ENCODE measurements around the gene SLC16A2.

DNA sequence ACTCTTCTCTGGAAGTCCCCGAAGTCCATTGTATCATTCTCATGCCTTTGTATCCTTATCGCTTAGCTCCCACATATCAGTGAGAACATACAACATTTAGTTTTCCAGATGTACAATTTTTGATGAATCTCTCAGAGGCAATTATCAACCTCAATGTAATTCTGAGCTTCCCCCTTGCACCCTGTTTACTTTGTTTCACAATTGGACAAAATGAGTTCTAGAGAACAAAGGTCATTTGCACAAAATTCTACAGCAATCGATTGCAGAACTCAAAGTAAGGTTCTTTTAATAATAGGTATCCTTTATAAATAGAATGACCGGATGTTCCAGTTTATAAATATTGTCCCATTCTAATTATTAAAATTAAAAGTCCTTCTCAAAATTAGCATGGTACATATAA lies 79.3 kb downstream of the SLC16A2 start:
- TF ChIP-seq, protein P1, sequence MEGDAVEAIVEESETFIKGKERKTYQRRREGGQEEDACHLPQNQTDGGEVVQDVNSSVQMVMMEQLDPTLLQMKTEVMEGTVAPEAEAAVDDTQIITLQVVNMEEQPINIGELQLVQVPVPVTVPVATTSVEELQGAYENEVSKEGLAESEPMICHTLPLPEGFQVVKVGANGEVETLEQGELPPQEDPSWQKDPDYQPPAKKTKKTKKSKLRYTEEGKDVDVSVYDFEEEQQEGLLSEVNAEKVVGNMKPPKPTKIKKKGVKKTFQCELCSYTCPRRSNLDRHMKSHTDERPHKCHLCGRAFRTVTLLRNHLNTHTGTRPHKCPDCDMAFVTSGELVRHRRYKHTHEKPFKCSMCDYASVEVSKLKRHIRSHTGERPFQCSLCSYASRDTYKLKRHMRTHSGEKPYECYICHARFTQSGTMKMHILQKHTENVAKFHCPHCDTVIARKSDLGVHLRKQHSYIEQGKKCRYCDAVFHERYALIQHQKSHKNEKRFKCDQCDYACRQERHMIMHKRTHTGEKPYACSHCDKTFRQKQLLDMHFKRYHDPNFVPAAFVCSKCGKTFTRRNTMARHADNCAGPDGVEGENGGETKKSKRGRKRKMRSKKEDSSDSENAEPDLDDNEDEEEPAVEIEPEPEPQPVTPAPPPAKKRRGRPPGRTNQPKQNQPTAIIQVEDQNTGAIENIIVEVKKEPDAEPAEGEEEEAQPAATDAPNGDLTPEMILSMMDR (IDR thresholded peaks at IDR 0.05 in 2 of 3, conservative IDR thresholded peaks at IDR 0.05 in 1 of 3; ENCODE audit: borderline replicate concordance in 1 of 3, insufficient read depth in 1 of 3, low read depth in 2 of 3, low read length in 2 of 3) = no peak
- TF ChIP-seq EZH2 (IDR thresholded peaks at IDR 0.05) (no peak), CEBPB (IDR thresholded peaks at IDR 0.05; ENCODE audit: low read depth) (no peak)

All from HCT116 (cell line).